ENCODE measurements around the gene TCERG1L.

DNA sequence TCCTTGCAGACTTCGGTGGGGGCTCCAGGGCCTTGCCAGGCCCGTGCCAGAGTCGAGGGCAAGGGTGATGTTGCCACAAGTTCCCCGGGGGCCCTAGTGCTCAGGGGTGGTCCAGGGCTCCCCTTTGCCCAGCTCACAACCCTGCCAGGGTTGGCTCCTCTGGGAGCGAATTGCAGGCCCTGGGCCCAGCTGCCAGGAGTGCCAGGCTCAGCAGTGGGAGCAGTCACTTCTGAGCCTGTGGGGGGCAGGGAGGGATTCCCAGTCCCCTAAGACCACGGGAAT, 43.8 kb downstream of the TCERG1L start:
- TF ChIP-seq, protein P1, sequence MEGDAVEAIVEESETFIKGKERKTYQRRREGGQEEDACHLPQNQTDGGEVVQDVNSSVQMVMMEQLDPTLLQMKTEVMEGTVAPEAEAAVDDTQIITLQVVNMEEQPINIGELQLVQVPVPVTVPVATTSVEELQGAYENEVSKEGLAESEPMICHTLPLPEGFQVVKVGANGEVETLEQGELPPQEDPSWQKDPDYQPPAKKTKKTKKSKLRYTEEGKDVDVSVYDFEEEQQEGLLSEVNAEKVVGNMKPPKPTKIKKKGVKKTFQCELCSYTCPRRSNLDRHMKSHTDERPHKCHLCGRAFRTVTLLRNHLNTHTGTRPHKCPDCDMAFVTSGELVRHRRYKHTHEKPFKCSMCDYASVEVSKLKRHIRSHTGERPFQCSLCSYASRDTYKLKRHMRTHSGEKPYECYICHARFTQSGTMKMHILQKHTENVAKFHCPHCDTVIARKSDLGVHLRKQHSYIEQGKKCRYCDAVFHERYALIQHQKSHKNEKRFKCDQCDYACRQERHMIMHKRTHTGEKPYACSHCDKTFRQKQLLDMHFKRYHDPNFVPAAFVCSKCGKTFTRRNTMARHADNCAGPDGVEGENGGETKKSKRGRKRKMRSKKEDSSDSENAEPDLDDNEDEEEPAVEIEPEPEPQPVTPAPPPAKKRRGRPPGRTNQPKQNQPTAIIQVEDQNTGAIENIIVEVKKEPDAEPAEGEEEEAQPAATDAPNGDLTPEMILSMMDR (IDR thresholded peaks at IDR 0.05 in 8 of 11, conservative IDR thresholded peaks at IDR 0.05 in 3 of 11): no peak
- no peak for TF ChIP-seq POLR2A (IDR thresholded peaks at IDR 0.05)
